Heart right ventricle (tissue), 16 donors: ENCODE data around the gene GUCA2A. TPM values are rescaled to one million over a fixed set of nuclear protein-coding genes. Genes with fewer than 3 reads are reported as not detected.

Experiments used
- ATAC-seq, 8 donors: fragments of 200-7000 bp; cut with Tn5 transposase; one replicate each; pipeline ENCODE4 v1.9.1; 2020; ENCODE audit warnings: mild to moderate bottlenecking in 8 of 8, moderate library complexity in 8 of 8, moderate number of reproducible peaks in 1 of 8
- DNase-seq, 2 donors: peaks; one replicate each; pipeline ENCODE4 v3.0.0-alpha.2; 2020
- H3K27ac ChIP-seq, 10 donors: fragments of 200-600 bp; sonication (generic) in 2 of 10; one replicate each; pipeline versions ENCODE4 v1.5.0 to v1.8.0; 2020 to 2022; ENCODE audit warnings: mild to moderate bottlenecking in 3 of 10
- H3K27me3 ChIP-seq, 7 donors: fragments of 200-600 bp; one replicate each; pipeline ENCODE4 v1.8.0; 2021 to 2022; ENCODE audit warnings: mild to moderate bottlenecking in 2 of 7
- H3K36me3 ChIP-seq, 9 donors: fragments of 200-600 bp; sonication (generic) in 1 of 9; one replicate each; pipeline versions ENCODE4 v1.5.0 to v1.8.0; 2020 to 2022; ENCODE audit warnings: mild to moderate bottlenecking in 2 of 9
- H3K4me1 ChIP-seq, 9 donors: fragments of 200-600 bp; sonication (generic) in 1 of 9; one replicate each; pipeline versions ENCODE4 v1.5.0 to v1.8.0; 2020 to 2022; ENCODE audit warnings: mild to moderate bottlenecking in 4 of 9
- H3K4me3 ChIP-seq, 10 donors: fragments of 200-600 bp; sonication (generic) in 2 of 10; one replicate each; pipeline versions ENCODE4 v1.5.0 to v1.8.0; 2020 to 2022; ENCODE audit warnings: mild to moderate bottlenecking in 7 of 10, moderate library complexity in 2 of 10
- H3K9me3 ChIP-seq, 11 donors: fragments of 200-600 bp in 10 of 11; sonication (generic) in 2 of 11; one replicate each; pipeline versions ENCODE4 v1.5.0 to v1.8.0; 2013 to 2022; ENCODE audit warnings: mild to moderate bottlenecking in 2 of 11, control low read depth in 1 of 11, moderate library complexity in 1 of 11
- WGBS, 2 donors: extraction: QIAGEN DNeasy Blood & Tissue Kit; methylation state at CpG; one replicate each; pipeline ENCODE4 v1.1.7; 2013; ENCODE audit warnings: inconsistent platforms in 1 of 2; 5-methylcytosine and 5-hydroxymethylcytosine counted together
- intact Hi-C, 10 donors: fragments of 100-400 bp; cut with DNase I; formaldehyde crosslinking; loops; one replicate each; pipeline versions ENCODE4 v1.11.1 to v1.14.2; 2022
- long read RNA-seq, 3 donors: library from polyadenylated mRNA; unstranded; transcript quantifications; one replicate each; pipeline ENCODE4 v2.0.0, GENCODE V29; 2020 to 2021
- polyA plus RNA-seq, 2 donors: library from polyadenylated mRNA; stranded (reverse); fragments of 200-250 nt; gene quantifications; one replicate each; pipeline ENCODE4 v1.2.3, GENCODE V29; 2013
- total RNA-seq, 10 donors: library from RNA; stranded (reverse); fragmentation: NEBNext Ultra II Directional in 3 of 10; extraction: Animal tissue kit (Norgen Biotek cat#: 25700) in 3 of 10; gene quantifications; one replicate each; pipeline versions ENCODE4 v1.2.1 to v1.2.4, GENCODE V29; 2021 to 2023
- TF ChIP-seq, protein P1 (sequence below), 9 donors: fragments of 200-600 bp; sonication (generic) in 2 of 9; IDR thresholded peaks; one replicate each; pipeline versions ENCODE4 v1.5.0 to v1.8.0; 2021 to 2022; ENCODE audit warnings: antibody characterized with exemption in 9 of 9, mild to moderate bottlenecking in 5 of 9, moderate library complexity in 1 of 9
- donor health status: Arrhythmogenic right ventricular cardiomyopathy.
- donor health status: ischemic (EF 13 %, LVEDD 7.1; RV severe dilation, severe dysfunction).
- donor health status: healthy with polysubstance abuse.
- donor health status: DM: no; HTN: yes; CAD: no.
- donor health status: DM: no; HTN: no; CAD: no.
- donor health status: ischemic (EF 25% LVEDD 6.9; RV normal size, moderate dysfunction).
- donor health status: ischemic (EF 25% LVEDD 5.7; RV mildly dilated, moderate dysfunction).
- donor health status: healthy.
- donor health status: DM: yes; HTN: yes; CAD: no.
- donor health status: Ischemic cardiomyopathy.
- donor health status: ischemic (EF 35%, LVEDD 5.7; RV mildly dilated, moderate dysfunction).
- donor health status: nonischemic (EF 11% LVEDD 7.7; RV severe dilation, severe dysfunction).
- donor health status: DM: yes; HTN: yes; CAD: no.
- donor health status: PGD.
- donor health status: ischemic (EF 29% LVEDD 5.4; RV normal size, mild dysfunction).
- donor health status: nonischemic (EF 23%, LVEDD 6.1; RV moderate dilation, normal function).

The GUCA2A gene, protein sequence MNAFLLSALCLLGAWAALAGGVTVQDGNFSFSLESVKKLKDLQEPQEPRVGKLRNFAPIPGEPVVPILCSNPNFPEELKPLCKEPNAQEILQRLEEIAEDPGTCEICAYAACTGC
- not detected for total RNA-seq
- polyA plus RNA-seq: not detected
- long read RNA-seq, donor 1: 0 reads
- long read RNA-seq, donor 2: 0 reads
- long read RNA-seq, donor 3: 0 reads

DNA sequence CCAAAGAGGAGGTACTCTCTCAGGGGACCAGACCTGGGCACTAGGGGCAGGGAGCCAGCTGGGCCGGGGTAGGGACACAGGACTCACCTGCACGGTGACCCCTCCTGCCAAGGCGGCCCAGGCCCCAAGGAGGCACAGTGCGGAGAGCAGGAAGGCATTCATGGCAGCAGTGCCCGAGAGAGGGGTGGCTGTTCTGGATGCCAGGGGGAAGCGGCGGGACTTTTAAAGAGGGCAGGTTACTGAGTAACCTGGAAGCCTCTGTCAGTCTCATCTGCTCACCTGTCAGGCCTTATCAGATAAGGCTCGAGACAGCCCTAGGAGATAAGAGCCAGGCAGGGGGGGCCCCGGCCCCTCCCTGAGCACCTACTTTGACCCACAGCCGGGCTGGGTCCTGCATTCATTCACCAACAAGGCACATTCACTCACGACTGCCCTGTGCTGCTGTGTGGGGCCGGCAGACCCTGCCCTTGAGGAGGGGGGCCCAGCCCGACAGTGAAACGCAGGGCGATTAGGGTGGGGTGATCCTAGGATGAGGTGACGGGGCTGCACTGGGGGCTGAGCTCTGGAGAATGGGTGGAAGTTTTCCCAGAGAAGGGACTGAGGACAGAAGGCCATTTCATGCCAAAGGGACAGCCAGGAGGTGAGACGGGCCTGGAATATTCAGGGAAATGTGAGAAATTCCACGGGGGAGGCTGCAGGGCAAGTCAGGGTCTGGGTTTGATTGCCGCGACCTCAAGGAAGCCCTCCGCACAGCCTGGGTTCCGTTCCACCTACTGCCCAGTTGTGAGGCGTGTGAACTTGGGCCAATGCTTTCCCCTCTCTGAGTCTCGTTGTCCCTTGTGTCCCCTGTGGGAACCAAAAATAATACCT is at the start of gene GUCA2A:
Gene GUCA2A, minus strand, starts transcription at position 195 of the 870 bp plus-strand sequence. Its CDS starts 33 bp downstream, at position 162.
- TF ChIP-seq, protein P1, sequence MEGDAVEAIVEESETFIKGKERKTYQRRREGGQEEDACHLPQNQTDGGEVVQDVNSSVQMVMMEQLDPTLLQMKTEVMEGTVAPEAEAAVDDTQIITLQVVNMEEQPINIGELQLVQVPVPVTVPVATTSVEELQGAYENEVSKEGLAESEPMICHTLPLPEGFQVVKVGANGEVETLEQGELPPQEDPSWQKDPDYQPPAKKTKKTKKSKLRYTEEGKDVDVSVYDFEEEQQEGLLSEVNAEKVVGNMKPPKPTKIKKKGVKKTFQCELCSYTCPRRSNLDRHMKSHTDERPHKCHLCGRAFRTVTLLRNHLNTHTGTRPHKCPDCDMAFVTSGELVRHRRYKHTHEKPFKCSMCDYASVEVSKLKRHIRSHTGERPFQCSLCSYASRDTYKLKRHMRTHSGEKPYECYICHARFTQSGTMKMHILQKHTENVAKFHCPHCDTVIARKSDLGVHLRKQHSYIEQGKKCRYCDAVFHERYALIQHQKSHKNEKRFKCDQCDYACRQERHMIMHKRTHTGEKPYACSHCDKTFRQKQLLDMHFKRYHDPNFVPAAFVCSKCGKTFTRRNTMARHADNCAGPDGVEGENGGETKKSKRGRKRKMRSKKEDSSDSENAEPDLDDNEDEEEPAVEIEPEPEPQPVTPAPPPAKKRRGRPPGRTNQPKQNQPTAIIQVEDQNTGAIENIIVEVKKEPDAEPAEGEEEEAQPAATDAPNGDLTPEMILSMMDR (IDR thresholded peaks at IDR 0.05): no peak
- Histone ChIP-seq H3K4me3 (no peak within 1 kb of the TSS), H3K4me1 (peaks cover 6 to 28% (median 19%) of the 10 kb centered on the region in 9 donors), H3K27me3 (no peaks in the 10 kb centered on the region), H3K36me3 (no peaks in the 10 kb centered on the region), H3K9me3 (peaks cover 0 to 16% (median 7%) of the 10 kb centered on the region in 11 donors), H3K27ac (peak within 1 kb of the TSS; percentile 4 to 76 (median 62))
- ATAC-seq (peak in 6 of 8 donors; percentile 8 to 51 (median 40)), DNase-seq (no peak)
- 67 to 75% methylated on average over 24 of the region's 24 CpGs for WGBS, 2 donors
- intact Hi-C loops: no loop called here

DNA sequence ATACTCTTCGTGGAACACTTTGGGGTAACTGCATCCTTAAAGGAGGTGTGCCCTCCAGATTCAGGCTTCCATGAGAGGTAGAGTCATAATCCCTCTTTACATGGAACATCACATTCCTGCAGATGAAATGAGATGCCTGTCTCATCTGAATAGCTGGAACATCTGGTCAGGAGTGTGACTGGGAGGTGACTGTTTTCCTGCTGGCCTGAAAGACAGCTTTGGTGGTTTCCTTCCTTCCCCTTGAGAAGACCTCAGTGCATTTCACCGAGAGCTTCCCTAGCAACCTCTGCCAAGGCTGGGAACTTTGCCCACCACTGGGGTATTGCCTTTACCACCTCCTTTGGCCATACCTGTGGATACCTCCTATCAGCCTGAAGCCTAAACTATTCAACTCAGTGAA is 46.7 kb upstream of the GUCA2A start:
- peaks cover 0 to 22% (median 7%) of the 10 kb centered on the region in 11 donors for H3K9me3 ChIP-seq
- intact Hi-C loops: no loop called here

DNA sequence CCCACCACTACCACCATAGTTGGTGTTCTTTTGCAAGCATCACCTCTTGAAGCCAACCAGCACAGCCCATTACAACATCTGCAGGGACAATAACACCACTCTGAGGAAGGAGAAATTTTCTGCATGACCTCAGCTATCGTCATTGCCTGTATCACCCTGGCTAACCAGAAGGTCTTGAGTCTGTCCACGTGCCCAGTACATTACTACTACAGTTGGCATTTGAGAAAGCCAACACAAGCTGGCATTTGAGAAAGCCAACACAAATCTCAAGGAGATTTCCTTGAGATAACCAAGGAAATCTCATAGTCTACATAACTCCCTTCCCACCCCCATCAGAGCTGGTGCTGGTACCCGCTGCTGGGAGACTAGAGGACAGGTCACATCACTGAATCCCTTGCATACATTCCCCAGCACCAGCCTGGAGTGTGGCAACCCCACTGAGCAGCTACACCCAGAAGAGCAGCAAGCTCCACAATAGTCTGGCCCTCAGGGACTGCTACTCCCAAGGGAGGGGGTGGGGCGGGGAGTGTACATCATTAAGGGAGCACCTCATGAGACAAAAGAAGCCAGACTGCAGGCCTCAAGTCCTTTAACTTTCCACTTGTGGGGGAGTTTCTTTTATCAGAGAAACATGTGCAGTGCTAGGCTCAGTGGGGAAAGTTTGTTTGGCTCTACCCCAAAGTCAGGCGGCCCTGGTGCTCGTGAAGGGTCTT is 46.0 kb upstream of the GUCA2A start:
- no peak for DNase-seq
- ATAC-seq: peak in 3 of 8 donors; percentile 28 to 30 (median 29)
- H3K4me3 ChIP-seq: no peak overlapping the region
- H3K4me1 ChIP-seq: peaks cover 0 to 58% (median 36%) of the 10 kb centered on the region in 9 donors
- peaks cover 0 to 6% (median 0%) of the 10 kb centered on the region in 9 donors for H3K36me3 ChIP-seq
- TF ChIP-seq, protein P1 (IDR thresholded peaks at IDR 0.05): no peak
- peaks cover 0 to 22% (median 7%) of the 10 kb centered on the region in 11 donors for H3K9me3 ChIP-seq
- intact Hi-C loops: no loop called here
- 91 to 95% methylated on average over 6 of the region's 6 CpGs for WGBS, 2 donors
- H3K27me3 ChIP-seq: no peaks in the 10 kb centered on the region
- no peak overlapping the region for H3K27ac ChIP-seq

More for the DNA sequence above, 46.7 kb upstream of the GUCA2A start:
- no peak overlapping the region for H3K27ac ChIP-seq
- TF ChIP-seq, protein P1 (IDR thresholded peaks at IDR 0.05): no peak
- no peaks in the 10 kb centered on the region for H3K27me3 ChIP-seq
- ATAC-seq: peak in 1 of 8 donors; percentile 38
- no peak for DNase-seq
- 56 to 65% methylated on average over 2 of the region's 2 CpGs for WGBS, 2 donors
- peaks cover 0 to 58% (median 36%) of the 10 kb centered on the region in 9 donors for H3K4me1 ChIP-seq
- H3K36me3 ChIP-seq: no peaks in the 10 kb centered on the region
- no peak overlapping the region for H3K4me3 ChIP-seq
